Gastroesophageal sphincter (tissue), 3 donors: ENCODE results near the gene KRT83.

ENCODE experiments used
- CTCF ChIP-seq, 4 experiments: fragments of 200-600 bp in 2 of 4; fragments of 450-650 bp in 2 of 4; sonication (generic) in 1 of 4; IDR thresholded peaks; one replicate each; pipeline ENCODE4 v1.5.1; 2017 to 2019; ENCODE audit warnings: antibody characterized with exemption in 4 of 4, mild to moderate bottlenecking in 2 of 4, moderate library complexity in 2 of 4
- EP300 ChIP-seq: sonication (generic); formaldehyde crosslinking; IDR thresholded peaks from one replicate; pipeline ENCODE4 v1.6.1; 2017; ENCODE audit warnings: antibody characterized with exemption, mild to moderate bottlenecking
- POLR2AphosphoS5 ChIP-seq: sonication (generic); formaldehyde crosslinking; IDR thresholded peaks from one replicate; pipeline ENCODE4 v1.6.1; 2017; ENCODE audit warnings: antibody characterized with exemption

GRCh38 chr12:52349196-52349595, 28.0 kb upstream of the KRT83 start:
- TF ChIP-seq CTCF (IDR thresholded peaks at IDR 0.05) (no peak), POLR2AphosphoS5 (no peak), EP300 (no peak)
